Erythroblast (primary cell): ENCODE results near the gene PRLR.

Experiments
- GATA1 ChIP-seq: IDR thresholded peaks from 2 replicates; pipeline ENCODE4 v1.6.1; 2011; ENCODE audit warnings: low read depth, mild to moderate bottlenecking, control low read depth, low read length, moderate library complexity
- POLR2A ChIP-seq: IDR thresholded peaks from 2 replicates; pipeline ENCODE4 v1.6.1; 2011; ENCODE audit warnings: mild to moderate bottlenecking, low read length

DNA sequence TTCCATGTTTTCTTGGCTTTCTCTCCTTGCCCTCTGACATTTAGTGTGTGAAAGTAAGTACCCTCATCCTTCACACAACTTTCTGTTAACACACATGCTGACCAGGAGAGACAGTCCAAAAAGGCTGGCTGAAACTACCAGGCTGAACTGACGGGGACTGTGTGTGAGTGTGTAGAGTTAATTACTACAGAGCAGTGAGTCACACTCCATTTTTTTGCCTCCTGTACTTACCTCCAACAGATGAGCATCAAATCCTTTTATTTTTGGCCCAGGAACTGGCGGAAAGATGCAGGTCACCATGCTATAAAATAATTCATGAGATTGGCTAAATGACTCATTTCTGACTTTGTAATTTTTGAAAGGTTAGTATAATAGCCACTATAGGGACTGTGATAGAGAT, 162.3 kb downstream of the PRLR start:
- TF ChIP-seq POLR2A = no peak
- TF ChIP-seq GATA1 = no peak
